HEK293 (cell line): ENCODE data around the gene ACTR3.

Source experiments
- CTCF ChIA-PET: fragments of 350-600 bp; formaldehyde crosslinking; extraction: SDS; loops from one replicate; lab custom pipeline; 2021; ENCODE audit warnings: antibody characterized with exemption; lab: Yijun Ruan, JAX
- POLR2A ChIA-PET: fragments of 300-600 bp; formaldehyde crosslinking; extraction: SDS; loops from one replicate; lab custom pipeline; 2020; ENCODE audit warnings: antibody characterized with exemption, inconsistent platforms; lab: Yijun Ruan, JAX
- H3K27ac ChIP-seq: fragments of 200-500 bp; sonication (Bioruptor generic); 2 replicates; pipeline ENCODE4 v1.5.1; 2014; ENCODE audit warnings: low read depth, low read length, control low read depth, inconsistent platforms; ENCODE audit errors: extremely low read depth
- H3K36me3 ChIP-seq, 2 experiments: fragments of 200-500 bp in 1 of 2; sonication (Bioruptor generic) in 1 of 2; 1 replicate in 1 of 2; 2 replicates in 1 of 2; pipeline ENCODE4 v1.5.1; 2014 to 2017; ENCODE audit warnings: inconsistent platforms in 2 of 2, low read length in 2 of 2; ENCODE audit not compliant: control insufficient read depth in 2 of 2, insufficient read depth in 1 of 2
- H3K4me1 ChIP-seq: fragments of 200-500 bp; sonication (Bioruptor generic); 2 replicates; pipeline ENCODE4 v1.5.1; 2014; ENCODE audit warnings: mild to moderate bottlenecking, low read length, inconsistent platforms; ENCODE audit not compliant: control insufficient read depth, insufficient read depth
- H3K4me3 ChIP-seq: 2 replicates; pipeline ENCODE4 v1.5.1; 2011; ENCODE audit warnings: low read depth, mild to moderate bottlenecking, control low read depth, low read length, moderate library complexity
- H3K9me3 ChIP-seq: fragments of 200-500 bp; sonication (Bioruptor generic); 2 replicates; pipeline ENCODE4 v1.5.1; 2014; ENCODE audit warnings: low read depth, low read length, inconsistent platforms; ENCODE audit not compliant: control insufficient read depth, insufficient read depth
- MYNN ChIP-seq: fragments of 450-650 bp; formaldehyde crosslinking; IDR thresholded peaks from 2 replicates; pipeline ENCODE4 v1.5.1; 2016; ENCODE audit warnings: missing biosample characterization, missing genetic modification characterization, borderline replicate concordance
- PRDM1 ChIP-seq: fragments of 450-650 bp; formaldehyde crosslinking; IDR thresholded peaks from 2 replicates; pipeline ENCODE4; 2016; ENCODE audit warnings: missing biosample characterization, missing genetic modification characterization
- SETDB1 ChIP-seq: IDR thresholded peaks from one replicate; pipeline ENCODE4 v1.6.1; 2017; ENCODE audit warnings: mild to moderate bottlenecking, low read length, moderate library complexity, mixed read lengths; ENCODE audit not compliant: insufficient read length
- WT1 ChIP-seq: fragments of 450-650 bp; formaldehyde crosslinking; IDR thresholded peaks from 2 replicates; pipeline ENCODE4 v1.5.1; 2016; ENCODE audit warnings: missing biosample characterization, missing genetic modification characterization
- ZNF140 ChIP-seq: fragments of 450-650 bp; formaldehyde crosslinking; IDR thresholded peaks from 2 replicates; pipeline ENCODE4 v1.5.1; 2016; ENCODE audit warnings: missing biosample characterization, missing genetic modification characterization
- ZNF146 ChIP-seq: fragments of 450-650 bp; formaldehyde crosslinking; IDR thresholded peaks from 2 replicates; pipeline ENCODE4 v1.5.1; 2016; ENCODE audit warnings: missing biosample characterization, missing genetic modification characterization
- ZNF16 ChIP-seq: fragments of 450-650 bp; formaldehyde crosslinking; IDR thresholded peaks from 2 replicates; pipeline ENCODE4 v1.5.1; 2016; ENCODE audit warnings: low read depth, missing biosample characterization, missing genetic modification characterization
- ZNF174 ChIP-seq: fragments of 450-650 bp; formaldehyde crosslinking; IDR thresholded peaks from 2 replicates; pipeline ENCODE4 v1.5.0; 2017; ENCODE audit warnings: missing biosample characterization, mild to moderate bottlenecking, missing genetic modification characterization
- ZNF175 ChIP-seq: fragments of 450-650 bp; formaldehyde crosslinking; IDR thresholded peaks from 2 replicates; pipeline ENCODE4 v1.5.1; 2016; ENCODE audit warnings: missing biosample characterization, missing genetic modification characterization
- ZNF302 ChIP-seq: fragments of 450-650 bp; formaldehyde crosslinking; IDR thresholded peaks from 2 replicates; pipeline ENCODE4 v1.5.1; 2016; ENCODE audit warnings: missing biosample characterization, missing genetic modification characterization, low read depth
- ZNF311 ChIP-seq: fragments of 450-650 bp; formaldehyde crosslinking; IDR thresholded peaks from 2 replicates; pipeline ENCODE4 v1.5.1; 2017; ENCODE audit warnings: missing biosample characterization, missing genetic modification characterization, borderline replicate concordance
- ZNF529 ChIP-seq: fragments of 450-650 bp; formaldehyde crosslinking; IDR thresholded peaks from 2 replicates; pipeline ENCODE4 v1.5.1; 2017; ENCODE audit warnings: missing genetic modification characterization, missing biosample characterization; ENCODE audit not compliant: insufficient replicate concordance
- ZNF555 ChIP-seq: fragments of 450-650 bp; formaldehyde crosslinking; conservative IDR thresholded peaks from 2 replicates; pipeline ENCODE4 v1.5.1; 2017; ENCODE audit warnings: missing biosample characterization, mild to moderate bottlenecking, missing genetic modification characterization, inconsistent platforms
- ZNF558 ChIP-seq: fragments of 450-650 bp; formaldehyde crosslinking; IDR thresholded peaks from 2 replicates; pipeline ENCODE4 v1.5.1; 2016; ENCODE audit warnings: missing biosample characterization, missing genetic modification characterization
- ZNF571 ChIP-seq: fragments of 450-650 bp; formaldehyde crosslinking; IDR thresholded peaks from 2 replicates; pipeline ENCODE4 v1.5.0; 2017; ENCODE audit warnings: missing biosample characterization, missing genetic modification characterization
- ZNF629 ChIP-seq: fragments of 450-650 bp; formaldehyde crosslinking; IDR thresholded peaks from 2 replicates; pipeline ENCODE4 v1.5.1; 2017; ENCODE audit warnings: missing biosample characterization, missing genetic modification characterization
- ZNF677 ChIP-seq: fragments of 450-650 bp; IDR thresholded peaks from 2 replicates; pipeline ENCODE4 v1.5.0; 2018; ENCODE audit warnings: missing biosample characterization, mild to moderate bottlenecking, missing genetic modification characterization, moderate library complexity
- ZNF837 ChIP-seq: fragments of 450-650 bp; formaldehyde crosslinking; IDR thresholded peaks from 2 replicates; pipeline ENCODE4 v1.5.1; 2016; ENCODE audit warnings: missing biosample characterization, missing genetic modification characterization
- ZSCAN16 ChIP-seq: fragments of 450-650 bp; formaldehyde crosslinking; IDR thresholded peaks from 2 replicates; pipeline ENCODE4 v1.5.1; 2016; ENCODE audit warnings: missing biosample characterization, missing genetic modification characterization
- ZXDB ChIP-seq: fragments of 450-650 bp; formaldehyde crosslinking; IDR thresholded peaks from 2 replicates; pipeline ENCODE4 v1.5.1; 2016; ENCODE audit warnings: missing biosample characterization, missing genetic modification characterization
- TF ChIP-seq, protein P1 (sequence below): fragments of 450-650 bp; formaldehyde crosslinking; IDR thresholded peaks from 2 replicates; pipeline ENCODE4 v1.5.1; 2016; ENCODE audit warnings: missing biosample characterization, missing genetic modification characterization
- TF ChIP-seq, protein P2 (sequence below): fragments of 450-650 bp; formaldehyde crosslinking; IDR thresholded peaks from 2 replicates; pipeline ENCODE4 v1.5.1; 2016; ENCODE audit warnings: missing biosample characterization, missing genetic modification characterization
- TF ChIP-seq, protein P3 (sequence below): fragments of 450-650 bp; formaldehyde crosslinking; IDR thresholded peaks from 2 replicates; pipeline ENCODE4 v1.5.1; 2016; ENCODE audit warnings: missing biosample characterization, missing genetic modification characterization
- TF ChIP-seq, protein P4 (sequence below): fragments of 450-650 bp; formaldehyde crosslinking; IDR thresholded peaks from 2 replicates; pipeline ENCODE4 v1.5.1; 2016; ENCODE audit warnings: missing biosample characterization, missing genetic modification characterization, low read depth
- TF ChIP-seq, protein P5 (sequence below): fragments of 450-650 bp; formaldehyde crosslinking; IDR thresholded peaks from 2 replicates; pipeline ENCODE4 v1.5.0; 2017; ENCODE audit warnings: missing biosample characterization, missing genetic modification characterization, borderline replicate concordance

ACTR3 gene

DNA sequence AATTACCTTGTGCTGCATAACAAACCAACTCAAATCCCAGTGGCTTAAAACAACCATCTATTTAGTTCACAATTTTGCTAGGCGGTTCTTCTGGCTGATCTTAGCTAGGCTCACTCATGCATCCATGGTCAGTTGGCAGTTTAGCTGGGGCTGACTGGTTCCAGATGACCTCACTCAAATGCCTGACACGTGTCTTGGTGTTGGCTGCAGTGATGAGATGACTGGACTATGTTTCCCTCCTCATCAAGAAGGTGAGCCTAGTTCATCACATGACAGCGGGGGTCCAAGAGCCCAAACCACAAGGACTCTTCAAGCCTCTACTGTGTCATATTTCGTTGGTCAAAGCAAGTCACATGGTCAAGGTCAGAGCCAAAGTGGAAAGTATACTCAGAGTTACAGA is 42.7 kb upstream of the ACTR3 start:
- no peak overlapping the region for H3K4me3 ChIP-seq
- TF ChIP-seq ZNF529, result no peak
- TF ChIP-seq ZNF677, result peak; percentile 67
- peak; percentile 18 for TF ChIP-seq SETDB1
- TF ChIP-seq ZSCAN16, result no peak
- no peaks in the 10 kb centered on the region for H3K4me1 ChIP-seq
- ChIA-PET CTCF (no interaction called here), POLR2A (no interaction called here)
- H3K36me3 ChIP-seq, result no peaks in the 10 kb centered on the region
- H3K9me3 ChIP-seq, result no peaks in the 10 kb centered on the region
- no peak overlapping the region for H3K27ac ChIP-seq

DNA sequence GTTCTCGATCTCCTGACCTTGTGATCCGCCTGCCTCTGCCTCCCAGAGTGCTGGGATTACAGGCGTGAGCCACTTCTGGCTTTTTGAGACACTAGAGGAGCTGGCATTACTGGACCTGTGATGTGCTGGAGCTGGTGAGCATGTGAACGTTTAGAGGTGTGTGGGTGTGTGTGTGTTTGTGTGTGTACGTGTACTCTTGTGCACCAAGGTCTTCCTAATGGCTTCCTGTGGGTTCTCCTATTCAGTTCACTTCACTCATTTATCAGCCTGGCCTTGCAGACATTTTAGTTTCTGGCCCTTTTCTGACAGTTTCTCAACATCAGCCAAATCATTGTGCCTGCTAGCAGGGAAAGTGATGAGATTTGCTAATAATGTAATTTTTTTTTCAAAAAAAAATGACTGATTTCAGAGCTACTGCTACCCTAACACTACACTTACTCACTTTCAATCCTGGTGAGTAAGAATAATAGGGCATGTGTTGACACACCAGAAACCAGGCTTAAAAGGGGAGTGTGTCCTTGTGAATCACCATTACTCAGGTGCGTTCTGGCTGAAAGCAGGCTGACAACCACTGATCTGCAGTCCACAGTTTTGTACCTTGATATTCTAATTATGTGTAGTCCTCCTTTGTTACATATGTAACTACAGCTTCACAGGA is 41.0 kb upstream of the ACTR3 start:
- Histone ChIP-seq H3K4me3 (no peak overlapping the region), H3K9me3 (no peaks in the 10 kb centered on the region), H3K27ac (no peak overlapping the region), H3K36me3 (no peaks in the 10 kb centered on the region), H3K4me1 (no peaks in the 10 kb centered on the region)
- TF ChIP-seq, protein P1, sequence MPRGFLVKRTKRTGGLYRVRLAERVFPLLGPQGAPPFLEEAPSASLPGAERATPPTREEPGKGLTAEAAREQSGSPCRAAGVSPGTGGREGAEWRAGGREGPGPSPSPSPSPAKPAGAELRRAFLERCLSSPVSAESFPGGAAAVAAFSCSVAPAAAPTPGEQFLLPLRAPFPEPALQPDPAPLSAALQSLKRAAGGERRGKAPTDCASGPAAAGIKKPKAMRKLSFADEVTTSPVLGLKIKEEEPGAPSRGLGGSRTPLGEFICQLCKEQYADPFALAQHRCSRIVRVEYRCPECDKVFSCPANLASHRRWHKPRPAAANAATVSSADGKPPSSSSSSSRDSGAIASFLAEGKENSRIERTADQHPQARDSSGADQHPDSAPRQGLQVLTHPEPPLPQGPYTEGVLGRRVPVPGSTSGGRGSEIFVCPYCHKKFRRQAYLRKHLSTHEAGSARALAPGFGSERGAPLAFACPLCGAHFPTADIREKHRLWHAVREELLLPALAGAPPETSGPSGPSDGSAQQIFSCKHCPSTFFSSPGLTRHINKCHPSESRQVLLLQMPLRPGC (tag by site-specific recombination), result no peak
- TF ChIP-seq, protein P2, sequence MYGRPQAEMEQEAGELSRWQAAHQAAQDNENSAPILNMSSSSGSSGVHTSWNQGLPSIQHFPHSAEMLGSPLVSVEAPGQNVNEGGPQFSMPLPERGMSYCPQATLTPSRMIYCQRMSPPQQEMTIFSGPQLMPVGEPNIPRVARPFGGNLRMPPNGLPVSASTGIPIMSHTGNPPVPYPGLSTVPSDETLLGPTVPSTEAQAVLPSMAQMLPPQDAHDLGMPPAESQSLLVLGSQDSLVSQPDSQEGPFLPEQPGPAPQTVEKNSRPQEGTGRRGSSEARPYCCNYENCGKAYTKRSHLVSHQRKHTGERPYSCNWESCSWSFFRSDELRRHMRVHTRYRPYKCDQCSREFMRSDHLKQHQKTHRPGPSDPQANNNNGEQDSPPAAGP (tag by site-specific recombination), result no peak
- TF ChIP-seq, protein P3, sequence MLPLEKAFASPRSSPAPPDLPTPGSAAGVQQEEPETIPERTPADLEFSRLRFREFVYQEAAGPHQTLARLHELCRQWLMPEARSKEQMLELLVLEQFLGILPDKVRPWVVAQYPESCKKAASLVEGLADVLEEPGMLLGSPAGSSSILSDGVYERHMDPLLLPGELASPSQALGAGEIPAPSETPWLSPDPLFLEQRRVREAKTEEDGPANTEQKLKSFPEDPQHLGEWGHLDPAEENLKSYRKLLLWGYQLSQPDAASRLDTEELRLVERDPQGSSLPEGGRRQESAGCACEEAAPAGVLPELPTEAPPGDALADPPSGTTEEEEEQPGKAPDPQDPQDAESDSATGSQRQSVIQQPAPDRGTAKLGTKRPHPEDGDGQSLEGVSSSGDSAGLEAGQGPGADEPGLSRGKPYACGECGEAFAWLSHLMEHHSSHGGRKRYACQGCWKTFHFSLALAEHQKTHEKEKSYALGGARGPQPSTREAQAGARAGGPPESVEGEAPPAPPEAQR (tag by site-specific recombination), result no peak
- no peak for TF ChIP-seq ZXDB (tag by site-specific recombination)
- TF ChIP-seq PRDM1 (tag by site-specific recombination), result no peak
- no peak for TF ChIP-seq WT1 (tag by site-specific recombination)
- TF ChIP-seq ZNF174 (tag by site-specific recombination), result no peak
- TF ChIP-seq ZNF175, result no peak
- TF ChIP-seq, protein P4, sequence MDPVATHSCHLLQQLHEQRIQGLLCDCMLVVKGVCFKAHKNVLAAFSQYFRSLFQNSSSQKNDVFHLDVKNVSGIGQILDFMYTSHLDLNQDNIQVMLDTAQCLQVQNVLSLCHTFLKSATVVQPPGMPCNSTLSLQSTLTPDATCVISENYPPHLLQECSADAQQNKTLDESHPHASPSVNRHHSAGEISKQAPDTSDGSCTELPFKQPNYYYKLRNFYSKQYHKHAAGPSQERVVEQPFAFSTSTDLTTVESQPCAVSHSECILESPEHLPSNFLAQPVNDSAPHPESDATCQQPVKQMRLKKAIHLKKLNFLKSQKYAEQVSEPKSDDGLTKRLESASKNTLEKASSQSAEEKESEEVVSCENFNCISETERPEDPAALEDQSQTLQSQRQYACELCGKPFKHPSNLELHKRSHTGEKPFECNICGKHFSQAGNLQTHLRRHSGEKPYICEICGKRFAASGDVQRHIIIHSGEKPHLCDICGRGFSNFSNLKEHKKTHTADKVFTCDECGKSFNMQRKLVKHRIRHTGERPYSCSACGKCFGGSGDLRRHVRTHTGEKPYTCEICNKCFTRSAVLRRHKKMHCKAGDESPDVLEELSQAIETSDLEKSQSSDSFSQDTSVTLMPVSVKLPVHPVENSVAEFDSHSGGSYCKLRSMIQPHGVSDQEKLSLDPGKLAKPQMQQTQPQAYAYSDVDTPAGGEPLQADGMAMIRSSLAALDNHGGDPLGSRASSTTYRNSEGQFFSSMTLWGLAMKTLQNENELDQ (tag by site-specific recombination), result no peak
- ChIA-PET POLR2A (no interaction called here), CTCF (no interaction called here)

DNA sequence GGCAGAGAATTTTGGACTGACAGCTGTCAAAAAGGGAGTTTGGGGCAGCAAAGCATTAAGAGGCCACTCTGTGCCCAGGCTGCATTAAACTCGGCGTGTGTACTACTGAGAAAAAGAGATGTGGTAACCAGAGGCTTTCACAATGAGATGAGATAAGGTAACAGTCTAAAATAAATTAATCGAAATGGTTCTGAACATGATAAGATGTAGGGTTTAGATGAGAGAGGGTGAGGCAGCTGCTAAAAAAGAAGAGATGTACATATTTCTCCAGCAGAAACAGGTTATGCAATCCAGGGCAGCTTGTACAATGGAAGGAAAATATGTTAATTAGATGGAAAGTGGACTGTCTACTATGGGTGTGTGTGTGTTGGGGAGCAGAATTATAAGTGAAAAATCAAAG is 39.2 kb upstream of the ACTR3 start:
- ChIA-PET POLR2A (no interaction called here), CTCF (no interaction called here)
- no peak overlapping the region for H3K27ac ChIP-seq
- no peaks in the 10 kb centered on the region for H3K9me3 ChIP-seq
- H3K4me3 ChIP-seq, result no peak overlapping the region
- H3K36me3 ChIP-seq, result no peaks in the 10 kb centered on the region
- H3K4me1 ChIP-seq, result no peaks in the 10 kb centered on the region
- TF ChIP-seq MYNN (tag by site-specific recombination), result no peak
- TF ChIP-seq ZNF837 (tag by site-specific recombination), result no peak
- no peak for TF ChIP-seq ZNF16
- TF ChIP-seq ZNF311 (tag by site-specific recombination), result no peak
- no peak for TF ChIP-seq ZNF555
- TF ChIP-seq ZNF146 (tag by site-specific recombination), result no peak
- no peak for TF ChIP-seq ZNF558 (tag by site-specific recombination)
- TF ChIP-seq ZNF140 (tag by site-specific recombination), result no peak
- no peak for TF ChIP-seq ZNF571 (tag by site-specific recombination)
- no peak for TF ChIP-seq ZNF629 (tag by site-specific recombination)
- TF ChIP-seq, protein P5, sequence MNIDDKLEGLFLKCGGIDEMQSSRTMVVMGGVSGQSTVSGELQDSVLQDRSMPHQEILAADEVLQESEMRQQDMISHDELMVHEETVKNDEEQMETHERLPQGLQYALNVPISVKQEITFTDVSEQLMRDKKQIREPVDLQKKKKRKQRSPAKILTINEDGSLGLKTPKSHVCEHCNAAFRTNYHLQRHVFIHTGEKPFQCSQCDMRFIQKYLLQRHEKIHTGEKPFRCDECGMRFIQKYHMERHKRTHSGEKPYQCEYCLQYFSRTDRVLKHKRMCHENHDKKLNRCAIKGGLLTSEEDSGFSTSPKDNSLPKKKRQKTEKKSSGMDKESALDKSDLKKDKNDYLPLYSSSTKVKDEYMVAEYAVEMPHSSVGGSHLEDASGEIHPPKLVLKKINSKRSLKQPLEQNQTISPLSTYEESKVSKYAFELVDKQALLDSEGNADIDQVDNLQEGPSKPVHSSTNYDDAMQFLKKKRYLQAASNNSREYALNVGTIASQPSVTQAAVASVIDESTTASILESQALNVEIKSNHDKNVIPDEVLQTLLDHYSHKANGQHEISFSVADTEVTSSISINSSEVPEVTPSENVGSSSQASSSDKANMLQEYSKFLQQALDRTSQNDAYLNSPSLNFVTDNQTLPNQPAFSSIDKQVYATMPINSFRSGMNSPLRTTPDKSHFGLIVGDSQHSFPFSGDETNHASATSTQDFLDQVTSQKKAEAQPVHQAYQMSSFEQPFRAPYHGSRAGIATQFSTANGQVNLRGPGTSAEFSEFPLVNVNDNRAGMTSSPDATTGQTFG (tag by site-specific recombination), result no peak
- no peak for TF ChIP-seq ZNF302
